RPMI7951 (cell line): ENCODE data around the gene TMEM273. TPM values are rescaled to one million over a fixed set of nuclear protein-coding genes. Genes with fewer than 3 reads are reported as not detected.
"Not testable (repeated sequence)": the region's sequence is repeated elsewhere in the genome, so short reads cannot be mapped to it uniquely, and the experiment has no call there.

ENCODE experiments used
- DNase-seq: peaks from one replicate; pipeline ENCODE4 v3.0.0-alpha.2; 2012; ENCODE audit warnings: low read depth
- total RNA-seq: library from RNA; depleted of rRNA; stranded (reverse); fragments of >200 nt; shearing (Covaris generic); gene quantifications from 2 replicates; pipeline ENCODE4 v1.2.3, GENCODE V29; 2014

The TMEM273 gene
- total RNA-seq, 1 experiment from 2014 or later = not detected

GRCh38 chr10:49205206-49205605 lies 17.0 kb upstream of the TMEM273 start:
- DNase-seq = no peak

GRCh38 chr10:49204119-49204518 lies 15.9 kb upstream of the TMEM273 start:
- no peak for DNase-seq

GRCh38 chr10:49202266-49202665 lies 14.1 kb upstream of the TMEM273 start:
- DNase-seq = no peak

- no peak for DNase-seq
These were observed 12.7 kb upstream of the TMEM273 start for GRCh38 chr10:49200854-49201253.

GRCh38 chr10:49197171-49197570 lies 9.0 kb upstream of the TMEM273 start:
- DNase-seq = no peak

GRCh38 chr10:49195864-49196263 lies 7.7 kb upstream of the TMEM273 start:
- not testable (repeated sequence) for DNase-seq

- no peak for DNase-seq
These were observed 6.2 kb upstream of the TMEM273 start for GRCh38 chr10:49194212-49194920.

- no peak for DNase-seq
These were observed 3.2 kb upstream of the TMEM273 start for GRCh38 chr10:49191349-49191748.

GRCh38 chr10:49189422-49189821 lies 1.2 kb upstream of the TMEM273 start:
- DNase-seq = no peak

GRCh38 chr10:49187044-49187484 lies 1.1 kb downstream of the TMEM273 start:
- DNase-seq = no peak

- DNase-seq = no peak
These were observed 1.6 kb downstream of the TMEM273 start for GRCh38 chr10:49186613-49187012.

- no peak for DNase-seq
These were observed 3.0 kb downstream of the TMEM273 start for GRCh38 chr10:49185213-49185612.

- no peak for DNase-seq
These were observed 3.5 kb downstream of the TMEM273 start for GRCh38 chr10:49184642-49185111.

- no peak for DNase-seq
These were observed 4.3 kb downstream of the TMEM273 start for GRCh38 chr10:49183596-49184542.

- DNase-seq = no peak
These were observed 5.4 kb downstream of the TMEM273 start for GRCh38 chr10:49182776-49183175.

- no peak for DNase-seq
These were observed 7.7 kb downstream of the TMEM273 start for GRCh38 chr10:49180444-49180860.

- no peak for DNase-seq
These were observed 8.3 kb downstream of the TMEM273 start for GRCh38 chr10:49179699-49180443.

GRCh38 chr10:49178489-49179471 lies 9.4 kb downstream of the TMEM273 start:
- no peak for DNase-seq

GRCh38 chr10:49177391-49178355 lies 10.5 kb downstream of the TMEM273 start:
- DNase-seq = peak; percentile 88
